ENCODE data around the gene PHLDB1.

GRCh38 chr11:118621071-118621783 is 13.8 kb downstream of the PHLDB1 start:
- TF ChIP-seq CTCF (IDR thresholded peaks at IDR 0.05; ENCODE audit: insufficient read depth, low read depth, low read length) = no peak
- TF ChIP-seq EZH2 (IDR thresholded peaks at IDR 0.05; ENCODE audit: insufficient read depth, low read length) = no peak

Measured in astrocyte (in vitro differentiated cells and primary cell).